Hematopoietic multipotent progenitor cell treated with erythropoietin and hydrocortisone succinate and interleukin-3 and kit ligand, for 17 days (in vitro differentiated cells): ENCODE results near the gene GSAP.
A peak's percentile ranks its signal among the peaks of the same experiment; 100 is the strongest.
"Not testable (repeated sequence)": the region's sequence is repeated elsewhere in the genome, so short reads cannot be mapped to it uniquely, and the experiment has no call there.

Experiments used
- DNase-seq: peaks from one replicate; pipeline ENCODE4 v3.0.0-alpha.2; 2015; ENCODE audit warnings: low spot score

GSAP gene

GRCh38 chr7:77354914-77355313, 61.2 kb downstream of the GSAP start:
- DNase-seq = no peak

- DNase-seq = no peak
Measured at GRCh38 chr7:77354484-77354883, 61.7 kb downstream of the GSAP start.

- DNase-seq = no peak
Measured at GRCh38 chr7:77353911-77354310, 62.2 kb downstream of the GSAP start.

GRCh38 chr7:77353407-77353721, 62.8 kb downstream of the GSAP start:
- no peak for DNase-seq

GRCh38 chr7:77352665-77353406, 63.3 kb downstream of the GSAP start:
- no peak for DNase-seq

- DNase-seq = no peak
Measured at GRCh38 chr7:77351539-77352004, 64.6 kb downstream of the GSAP start.

- no peak for DNase-seq
Measured at GRCh38 chr7:77349141-77349540, 67.0 kb downstream of the GSAP start.

- DNase-seq = no peak
Measured at GRCh38 chr7:77348371-77348813, 67.8 kb downstream of the GSAP start.

GRCh38 chr7:77346441-77346840, 69.7 kb downstream of the GSAP start:
- DNase-seq = no peak

- DNase-seq = not testable (repeated sequence)
Measured at GRCh38 chr7:77345426-77345825, 70.7 kb downstream of the GSAP start.

GRCh38 chr7:77339726-77340125, 76.4 kb downstream of the GSAP start:
- no peak for DNase-seq

- no peak for DNase-seq
Measured at GRCh38 chr7:77338883-77339629, 77.1 kb downstream of the GSAP start.

- no peak for DNase-seq
Measured at GRCh38 chr7:77338260-77338659, 77.9 kb downstream of the GSAP start.

GRCh38 chr7:77337456-77337990, 78.6 kb downstream of the GSAP start:
- no peak for DNase-seq

- no peak for DNase-seq
Measured at GRCh38 chr7:77335581-77335980, 80.6 kb downstream of the GSAP start.

GRCh38 chr7:77334039-77334438, 82.1 kb downstream of the GSAP start:
- DNase-seq = not testable (repeated sequence)

GRCh38 chr7:77331938-77332695, 84.0 kb downstream of the GSAP start:
- DNase-seq = peak; percentile 59

GRCh38 chr7:77330169-77330882, 85.8 kb downstream of the GSAP start:
- no peak for DNase-seq

- DNase-seq = no peak
Measured at GRCh38 chr7:77329466-77330168, 86.5 kb downstream of the GSAP start.

GRCh38 chr7:77328669-77329068, 87.5 kb downstream of the GSAP start:
- no peak for DNase-seq

- DNase-seq = no peak
Measured at GRCh38 chr7:77327932-77328628, 88.1 kb downstream of the GSAP start.
